Activated CD8-positive, alpha-beta memory T cell treated with anti-CD3 and anti-CD28 coated beads for 4 hours (primary cell): ENCODE measurements around the gene NOS1AP.

Experiments used
- DNase-seq, 2 donors: peaks; one replicate each; pipeline ENCODE4 v3.0.0-alpha.2; 2020; ENCODE audit warnings: low read depth in 2 of 2

NOS1AP gene

GRCh38 chr1:162137179-162137960 is 67.9 kb downstream of the NOS1AP start:
- no peak for DNase-seq

- no peak for DNase-seq
These were observed 68.6 kb downstream of the NOS1AP start for GRCh38 chr1:162138112-162138511.

DNA sequence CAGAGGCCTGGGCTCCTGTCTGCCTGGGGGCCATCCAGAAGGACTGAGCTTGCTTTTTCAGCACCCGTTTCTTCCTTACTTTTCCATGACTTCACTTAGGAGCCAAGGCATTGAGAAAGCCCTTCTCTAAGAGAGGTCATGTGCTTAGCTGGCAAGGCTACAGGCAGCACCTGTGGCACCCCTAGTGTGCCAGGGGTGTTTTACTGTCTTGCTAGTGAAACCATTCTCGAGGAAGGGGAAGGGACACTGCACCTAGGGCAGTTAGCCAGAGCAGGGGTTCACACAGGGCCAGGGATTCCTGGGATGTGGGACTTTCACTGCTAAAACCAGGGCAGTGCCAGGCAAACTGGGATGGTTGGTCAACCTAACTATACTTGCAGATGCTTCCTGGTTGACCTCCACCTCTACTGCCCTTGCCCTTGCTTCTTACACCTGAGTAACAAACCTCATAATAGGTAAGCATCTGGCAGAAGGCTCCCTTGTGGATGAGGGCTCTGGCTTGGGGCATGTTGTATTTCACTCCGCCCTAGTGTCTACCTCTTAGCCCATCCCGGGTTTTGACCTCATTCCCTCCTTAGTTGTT is 69.2 kb downstream of the NOS1AP start:
- DNase-seq: no peak

GRCh38 chr1:162139211-162139610 is 69.7 kb downstream of the NOS1AP start:
- no peak for DNase-seq

- no peak for DNase-seq
These were observed 72.0 kb downstream of the NOS1AP start for GRCh38 chr1:162141281-162142054.

- no peak for DNase-seq
These were observed 73.5 kb downstream of the NOS1AP start for GRCh38 chr1:162142968-162143367.

DNA sequence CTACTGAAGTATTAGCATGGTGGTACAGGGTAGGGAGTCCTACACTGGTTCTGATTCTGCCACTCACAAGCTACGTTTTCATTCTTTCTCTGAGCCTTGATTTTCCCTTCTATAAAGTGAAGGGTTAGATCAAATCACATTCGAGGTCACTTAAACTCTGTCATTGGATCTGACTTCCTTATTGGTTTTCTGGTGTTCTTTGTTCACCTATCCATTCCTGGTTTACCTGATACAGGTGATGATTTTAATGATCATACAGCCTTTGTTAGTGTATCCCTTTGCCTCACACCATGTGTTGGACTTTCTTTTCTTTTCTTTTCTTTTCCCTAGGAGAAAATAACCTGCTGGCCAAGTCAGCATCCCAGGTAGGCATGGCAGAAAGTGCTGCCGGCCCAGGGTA is 74.8 kb downstream of the NOS1AP start:
- no peak for DNase-seq

DNA sequence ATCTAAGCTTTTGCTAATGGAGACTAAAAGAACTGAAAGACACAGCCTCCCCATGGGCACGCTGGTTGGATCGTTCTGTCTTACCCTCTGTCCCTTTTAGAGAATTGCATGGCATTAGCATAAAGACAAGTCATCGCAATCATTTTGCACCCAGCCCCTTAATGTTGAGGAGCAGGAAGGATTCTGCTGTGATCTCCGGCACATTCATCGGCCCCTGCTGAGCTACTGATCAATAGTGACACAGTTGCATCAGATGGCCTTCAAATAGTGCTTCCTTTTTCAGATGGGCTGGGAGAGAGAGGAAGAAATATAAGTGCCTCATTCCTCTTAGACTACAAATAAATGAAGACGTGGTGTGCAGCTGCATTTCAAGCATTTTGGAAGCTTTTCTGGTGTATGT is 75.4 kb downstream of the NOS1AP start:
- DNase-seq: no peak

- DNase-seq: no peak
These were observed 75.9 kb downstream of the NOS1AP start for GRCh38 chr1:162145280-162145965.

GRCh38 chr1:162145966-162146696 is 76.6 kb downstream of the NOS1AP start:
- DNase-seq: no peak

DNA sequence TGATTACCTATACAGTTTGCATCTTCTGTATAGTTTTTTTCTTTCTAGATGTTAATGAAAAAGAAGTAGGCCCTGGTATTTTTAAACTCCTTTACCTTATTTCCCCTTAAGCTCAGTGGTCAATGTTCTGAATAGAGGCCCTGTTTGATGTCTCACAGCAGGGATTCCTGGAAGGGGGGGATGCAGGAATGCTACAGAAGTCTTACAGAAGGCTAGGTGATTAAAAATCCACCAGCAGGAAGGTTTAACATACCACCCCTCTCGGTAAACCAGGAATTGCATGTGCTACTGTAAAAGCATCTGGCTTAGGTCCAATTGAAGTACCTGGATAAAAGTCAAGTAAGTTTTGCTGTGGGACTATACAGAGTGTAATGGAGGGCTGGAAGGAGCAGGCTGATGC is 78.3 kb downstream of the NOS1AP start:
- DNase-seq: no peak

- no peak for DNase-seq
These were observed 80.6 kb downstream of the NOS1AP start for GRCh38 chr1:162150112-162150511.

DNA sequence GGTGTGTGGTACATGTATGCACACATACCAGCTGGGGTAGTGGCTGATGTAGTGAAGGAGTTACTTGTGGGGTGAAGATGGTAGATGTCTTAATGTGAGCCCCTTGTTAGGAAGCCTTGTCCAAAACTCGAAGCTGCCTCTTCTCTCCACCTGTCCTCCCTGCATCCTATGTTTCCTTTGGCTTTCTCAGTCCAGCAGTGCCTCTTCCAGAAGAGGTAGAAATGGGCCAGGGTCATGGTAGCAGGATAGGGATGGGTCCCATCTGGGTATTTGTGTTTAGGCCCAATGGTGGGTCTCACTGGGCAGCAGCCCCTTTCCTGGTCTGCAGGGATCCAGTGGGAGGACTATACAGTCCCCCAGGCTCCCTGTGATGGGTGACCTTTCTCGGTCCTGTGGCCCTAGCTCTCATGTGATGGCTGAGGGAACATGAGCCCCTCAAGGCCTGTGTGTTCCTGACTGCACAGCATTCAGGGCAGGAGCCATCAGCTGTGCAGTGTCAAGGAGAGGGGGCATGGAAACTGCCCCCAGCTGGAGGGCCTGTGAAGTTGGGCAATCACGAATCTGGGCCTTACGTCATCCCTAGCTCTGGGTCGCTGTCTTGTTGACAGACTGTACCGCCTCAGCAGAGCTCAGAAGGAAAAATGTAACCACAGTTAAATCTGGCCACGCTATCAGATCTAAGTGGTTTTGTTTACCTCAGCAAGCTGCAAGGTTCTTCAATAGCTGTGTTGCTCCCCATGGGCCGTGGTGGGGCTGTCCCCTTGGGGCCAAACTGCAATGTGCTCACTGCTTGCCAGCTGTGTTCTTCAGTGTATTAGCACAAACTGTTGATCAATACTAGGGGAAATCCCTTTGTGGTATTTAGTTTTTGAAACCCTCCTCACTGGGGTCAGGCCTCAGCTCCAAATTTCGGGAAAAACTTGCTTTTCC is 82.7 kb downstream of the NOS1AP start:
- DNase-seq: peak in 1 of 2 donors; percentile 3

DNA sequence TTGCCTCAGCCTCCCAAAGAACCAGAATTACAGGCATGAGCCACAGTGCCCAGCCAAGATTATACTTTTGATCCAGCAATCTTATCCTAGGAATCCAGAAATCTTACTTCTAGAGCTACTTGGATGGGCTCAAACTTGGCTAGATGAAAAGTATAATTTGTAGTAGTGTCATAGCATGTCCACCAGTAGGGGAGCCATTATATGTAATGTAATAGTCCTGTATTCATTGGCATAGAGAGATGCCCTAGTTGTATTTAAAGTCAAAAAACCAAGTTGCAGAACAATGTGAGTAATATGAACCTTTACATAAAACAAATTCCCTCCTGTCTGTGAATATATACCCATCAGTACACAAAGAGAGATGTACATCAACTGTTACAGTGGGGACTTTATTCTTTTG is 83.9 kb downstream of the NOS1AP start:
- DNase-seq: no peak

- DNase-seq: no peak
These were observed 88.0 kb downstream of the NOS1AP start for GRCh38 chr1:162157469-162157868.

GRCh38 chr1:162158624-162159271 is 89.3 kb downstream of the NOS1AP start:
- DNase-seq: no peak

GRCh38 chr1:162159515-162159914 is 90.0 kb downstream of the NOS1AP start:
- DNase-seq: no peak

- no peak for DNase-seq
These were observed 92.5 kb downstream of the NOS1AP start for GRCh38 chr1:162161916-162162550.

DNA sequence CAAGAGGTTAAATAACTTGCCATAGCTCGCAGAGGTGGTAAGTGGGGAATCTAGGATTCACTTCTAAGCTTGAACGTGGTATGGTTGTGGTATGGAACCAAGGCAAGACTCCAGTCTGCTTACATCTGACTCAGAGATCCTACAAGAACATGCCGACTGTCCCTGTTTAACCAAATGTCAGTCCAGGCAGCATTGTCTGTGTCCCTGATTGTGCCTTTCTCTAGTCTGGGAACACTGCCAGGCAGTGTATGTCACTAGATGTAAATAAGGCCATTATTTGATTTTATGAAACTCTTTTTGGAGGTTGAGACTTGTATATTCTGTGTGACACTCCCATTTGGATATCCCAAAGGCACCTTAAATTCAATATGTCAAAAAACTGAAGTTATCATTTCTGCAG is 96.0 kb downstream of the NOS1AP start:
- DNase-seq: no peak
